ENCODE results near the gene MS4A4E. TPM values are rescaled to one million over a fixed set of nuclear protein-coding genes. Genes with fewer than 3 reads are reported as not detected.
"Not testable (repeated sequence)": the region's sequence is repeated elsewhere in the genome, so short reads cannot be mapped to it uniquely, and the experiment has no call there.

Gene MS4A4E
- total RNA-seq, 1 experiment from 2014 or later, result not detected

GRCh38 chr11:60182541-60183330, 60.2 kb downstream of the MS4A4E start, which contains the start of gene MS4A6A:
MS4A6A (minus strand) TSS chr11:60183083; CDS start chr11:60181727, 1,356 bp downstream.
- no peak for DNase-seq (ENCODE audit: extremely low read depth, low read depth)

- DNase-seq (ENCODE audit: extremely low read depth, low read depth), result no peak
Observed at GRCh38 chr11:60175860-60176275, 67.1 kb downstream of the MS4A4E start.

GRCh38 chr11:60172011-60172410, 70.9 kb downstream of the MS4A4E start:
- no peak for DNase-seq (ENCODE audit: extremely low read depth, low read depth)

- no peak for DNase-seq (ENCODE audit: extremely low read depth, low read depth)
Observed at GRCh38 chr11:60170566-60170965, 72.4 kb downstream of the MS4A4E start.

- no peak for DNase-seq (ENCODE audit: extremely low read depth, low read depth)
Observed at GRCh38 chr11:60169264-60169915, 73.5 kb downstream of the MS4A4E start.

- DNase-seq (ENCODE audit: extremely low read depth, low read depth), result no peak
Observed at GRCh38 chr11:60168306-60168705, 74.6 kb downstream of the MS4A4E start.

- DNase-seq (ENCODE audit: extremely low read depth, low read depth), result no peak
Observed at GRCh38 chr11:60165951-60166350, 77.0 kb downstream of the MS4A4E start.

- no peak for DNase-seq (ENCODE audit: extremely low read depth, low read depth)
Observed at GRCh38 chr11:60165538-60165937, 77.4 kb downstream of the MS4A4E start.

- DNase-seq (ENCODE audit: extremely low read depth, low read depth), result no peak
Observed at GRCh38 chr11:60164550-60165075, 78.3 kb downstream of the MS4A4E start.

- DNase-seq (ENCODE audit: extremely low read depth, low read depth), result no peak
Observed at GRCh38 chr11:60161766-60162165, 81.2 kb downstream of the MS4A4E start.

GRCh38 chr11:60161107-60161506, 81.8 kb downstream of the MS4A4E start:
- no peak for DNase-seq (ENCODE audit: extremely low read depth, low read depth)

- no peak for DNase-seq (ENCODE audit: extremely low read depth, low read depth)
Observed at GRCh38 chr11:60159868-60160267, 83.1 kb downstream of the MS4A4E start.

GRCh38 chr11:60159284-60159683, 83.7 kb downstream of the MS4A4E start:
- no peak for DNase-seq (ENCODE audit: extremely low read depth, low read depth)

GRCh38 chr11:60158636-60159035, 84.3 kb downstream of the MS4A4E start:
- DNase-seq (ENCODE audit: extremely low read depth, low read depth), result no peak

GRCh38 chr11:60155931-60156330, 87.0 kb downstream of the MS4A4E start:
- DNase-seq (ENCODE audit: extremely low read depth, low read depth), result no peak

- DNase-seq (ENCODE audit: extremely low read depth, low read depth), result not testable (repeated sequence)
Observed at GRCh38 chr11:60152727-60153126, 90.2 kb downstream of the MS4A4E start.

GRCh38 chr11:60150279-60150678, 92.7 kb downstream of the MS4A4E start:
- DNase-seq (ENCODE audit: extremely low read depth, low read depth), result no peak

Small RNAs within 50 kb of the gene (small RNA-seq; reads per million reads assigned to genes)
- 0 reads per million in 2 experiments for gene MIR6503

Other genes with a start within 250 kb of the MS4A4E start
- not detected in 2 replicates for gene OOSP4B, start 226.0 kb downstream of the MS4A4E start, total RNA-seq (2014; rRNA removed; shearing (Covaris generic))
- not detected in 2 replicates for gene OOSP2, start 202.7 kb downstream of the MS4A4E start, total RNA-seq (2014; rRNA removed; shearing (Covaris generic))
- gene MS4A3, start 186.5 kb downstream of the MS4A4E start, total RNA-seq (2014; rRNA removed; shearing (Covaris generic)), result not detected in 2 replicates
- not detected in 2 replicates for gene MS4A2, start 154.5 kb downstream of the MS4A4E start, total RNA-seq (2014; rRNA removed; shearing (Covaris generic))
- gene MS4A6A, start 60.1 kb downstream of the MS4A4E start, total RNA-seq (2014; rRNA removed; shearing (Covaris generic)), result not detected in 2 replicates
- gene MS4A4A, start 37.5 kb upstream of the MS4A4E start, total RNA-seq (2014; rRNA removed; shearing (Covaris generic)), result not detected in 2 replicates
- gene MS4A6E, start 84.1 kb upstream of the MS4A4E start, total RNA-seq (2014; rRNA removed; shearing (Covaris generic)), result not detected in 2 replicates
- gene MS4A7, start 135.4 kb upstream of the MS4A4E start, total RNA-seq (2014; rRNA removed; shearing (Covaris generic)), result not detected in 2 replicates
- not detected in 2 replicates for gene MS4A14, start 153.3 kb upstream of the MS4A4E start, total RNA-seq (2014; rRNA removed; shearing (Covaris generic))
- gene MS4A5, start 186.4 kb upstream of the MS4A4E start, total RNA-seq (2014; rRNA removed; shearing (Covaris generic)), result not detected in 2 replicates
- gene MS4A1, start 212.7 kb upstream of the MS4A4E start, total RNA-seq (2014; rRNA removed; shearing (Covaris generic)), result not detected in 2 replicates
- not detected in 2 replicates for gene MS4A12, start 249.6 kb upstream of the MS4A4E start, total RNA-seq (2014; rRNA removed; shearing (Covaris generic))